ENCODE data around the gene ZNF785. TPM values are rescaled to one million over a fixed set of nuclear protein-coding genes. Genes with fewer than 3 reads are reported as not detected.

Gene ZNF785
- total RNA-seq, 2 experiments from 2014 or later, result 4.6 to 6.8 TPM

DNA sequence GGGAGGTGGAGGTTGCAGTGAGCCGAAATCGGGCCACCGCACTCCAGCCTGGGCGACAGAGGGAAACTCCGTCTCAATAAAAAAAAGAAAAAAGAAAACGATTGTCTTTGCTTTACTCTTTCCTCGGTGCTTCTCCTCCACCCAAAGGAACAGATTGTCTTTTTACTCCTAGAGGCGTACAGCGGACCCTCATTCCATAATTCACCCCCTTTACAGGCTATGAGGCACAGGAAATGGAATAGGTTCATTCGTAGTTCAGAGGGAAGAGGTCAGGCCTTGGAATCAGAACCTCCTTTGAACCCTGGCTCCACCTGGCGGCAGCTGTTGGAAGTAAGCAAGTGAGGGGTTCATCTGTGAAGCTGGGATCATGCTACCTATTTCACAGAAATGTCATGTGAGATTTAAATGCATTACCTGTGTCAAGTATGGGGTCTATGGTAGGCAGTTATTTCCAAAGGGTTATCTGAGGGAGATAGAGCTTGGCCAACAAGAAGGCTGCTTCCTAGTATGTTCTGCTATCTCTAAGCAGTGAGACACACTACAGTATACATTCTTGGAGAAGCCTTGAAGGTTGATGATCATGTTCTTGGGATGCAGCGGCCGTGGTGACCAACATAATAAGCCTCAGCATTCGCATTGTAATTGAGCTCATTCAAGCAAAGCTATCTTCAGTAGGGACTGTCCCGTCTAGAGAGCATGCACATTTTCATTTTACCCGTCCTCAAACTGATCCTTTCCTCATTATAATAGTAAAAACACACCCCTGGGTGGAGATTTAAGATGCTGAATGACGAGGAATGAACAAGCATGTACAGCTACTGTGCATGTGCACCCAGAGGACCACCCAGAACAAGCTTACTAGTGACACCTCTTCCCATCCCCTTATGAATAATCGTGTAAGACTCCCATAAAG lies 43.4 kb upstream of the ZNF785 start:
- no TSS peak for BruUV-seq (replicated peaks)
- no peak for TF ChIP-seq EZH2phosphoT487 (IDR thresholded peaks at IDR 0.05; ENCODE audit: borderline replicate concordance, low read depth, low read length)
- peak; percentile 97 for TF ChIP-seq CTCF (conservative IDR thresholded peaks at IDR 0.05; ENCODE audit: low read length)
- Histone ChIP-seq H2AFZ (ENCODE audit: low read length) (peak overlapping the region; percentile 67; the same call in 1 of the 2 replicates), H3K27ac (ENCODE audit: low read depth, low read length, poor library complexity, severe bottlenecking) (no peak overlapping the region), H3K4me3 (ENCODE audit: low read depth, low read length, poor library complexity, severe bottlenecking) (no peak overlapping the region), H3K4me1 (ENCODE audit: insufficient read depth, low read length, poor library complexity, severe bottlenecking) (peaks cover 15% of the 10 kb centered on the region), H3K9me2 (ENCODE audit: insufficient read depth, low read length) (no peaks in the 10 kb centered on the region), H3K79me2 (ENCODE audit: insufficient read depth, low read depth, low read length) (no peaks in the 10 kb centered on the region), H3K4me2 (ENCODE audit: low read length) (peak overlapping the region; percentile 38; the same call in 1 of the 2 replicates), H3K36me3 (ENCODE audit: insufficient read depth, low read length) (no peaks in the 10 kb centered on the region), H4K20me1 (ENCODE audit: insufficient read depth, low read length) (no peaks in the 10 kb centered on the region), H3K9me3 (ENCODE audit: low read length) (no peaks in the 10 kb centered on the region)
- intact Hi-C loops (cut with micrococcal nuclease; ENCODE audit: unreplicated experiment), result loop anchor here (1.0 kb wide), 1 partner anchor 199 kb away; the partner anchor contains the start of gene DCTPP1
- peak; percentile 84 for DNase-seq (ENCODE audit: low spot score)
- POLR2A ChIA-PET, result interaction anchor here (1.0 to 2.0 kb wide), 3 partner anchors 19 to 72 kb away, joined by 3 to 6 read pairs (median 4); partner anchors contain the start of genes ZNF689 and ZNF764
- CTCF ChIA-PET (ENCODE audit: unreplicated experiment), result interaction anchor here (0.6 to 1.2 kb wide), 7 partner anchors 9 to 221 kb away, joined by 3 to 11 read pairs (median 4); partner anchors contain the start of gene DCTPP1

DNA sequence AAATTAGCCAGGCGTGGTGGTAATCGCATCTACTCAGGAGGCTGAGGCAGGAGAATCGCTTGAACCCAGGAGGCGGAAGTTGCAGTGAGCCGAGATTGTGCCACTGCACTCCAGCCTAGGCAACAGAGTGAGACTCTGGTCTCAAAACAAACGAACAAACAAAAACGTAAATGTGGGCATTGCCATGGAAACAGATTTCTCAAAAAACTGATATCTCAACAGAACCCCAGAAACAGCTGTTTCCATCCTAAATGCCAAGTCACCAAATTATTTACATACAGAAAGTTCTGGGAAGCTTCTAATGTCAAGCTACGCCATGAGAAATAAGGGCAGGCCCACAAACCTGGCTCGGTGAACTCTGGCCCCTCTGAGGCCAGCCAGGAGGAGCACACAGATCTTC lies 40.7 kb upstream of the ZNF785 start:
- intact Hi-C loops (cut with micrococcal nuclease; ENCODE audit: unreplicated experiment), result no loop called here
- BruUV-seq (replicated peaks), result no TSS peak
- POLR2A ChIA-PET, result interaction anchor here (0.5 to 1.0 kb wide), 3 partner anchors 11 to 56 kb away, joined by 3 read pairs; no protein-coding TSS in a partner anchor

More for the DNA sequence above, 40.7 kb upstream of the ZNF785 start:
- no peaks in the 10 kb centered on the region for H4K20me1 ChIP-seq (ENCODE audit: insufficient read depth, low read length)
- TF ChIP-seq CTCF (conservative IDR thresholded peaks at IDR 0.05; ENCODE audit: low read length) (no peak), EZH2phosphoT487 (IDR thresholded peaks at IDR 0.05; ENCODE audit: borderline replicate concordance, low read depth, low read length) (no peak)
- H3K4me1 ChIP-seq (ENCODE audit: insufficient read depth, low read length, poor library complexity, severe bottlenecking), result peaks cover 14% of the 10 kb centered on the region
- no peak overlapping the region for H3K27ac ChIP-seq (ENCODE audit: low read depth, low read length, poor library complexity, severe bottlenecking)
- H3K4me3 ChIP-seq (ENCODE audit: low read depth, low read length, poor library complexity, severe bottlenecking), result no peak overlapping the region
- no peaks in the 10 kb centered on the region for H3K79me2 ChIP-seq (ENCODE audit: insufficient read depth, low read depth, low read length)
- no peak for DNase-seq (ENCODE audit: low spot score)
- peaks cover 7% of the 10 kb centered on the region; the same call in 1 of the 2 replicates for H3K9me3 ChIP-seq (ENCODE audit: low read length)
- CTCF ChIA-PET (ENCODE audit: unreplicated experiment), result interaction anchor here (1.0 kb wide), 1 partner anchor 68 kb away, joined by 5 read pairs; the partner anchor contains the start of gene ZNF764
- H3K4me2 ChIP-seq (ENCODE audit: low read length), result no peak overlapping the region
- H3K36me3 ChIP-seq (ENCODE audit: insufficient read depth, low read length), result no peaks in the 10 kb centered on the region
- H3K9me2 ChIP-seq (ENCODE audit: insufficient read depth, low read length), result no peaks in the 10 kb centered on the region
- no peak overlapping the region for H2AFZ ChIP-seq (ENCODE audit: low read length)
